Gastrocnemius medialis (tissue), 4 donors: ENCODE data around the gene ZNF277.

Experiments
- CTCF ChIP-seq, 5 experiments: fragments of 450-650 bp in 3 of 5; fragments of 200-600 bp in 2 of 5; sonication (generic) in 2 of 5; IDR thresholded peaks in 4 of 5; conservative IDR thresholded peaks in 1 of 5; 1 replicate in 4 of 5; 2 replicates in 1 of 5; pipeline ENCODE4 v1.5.1; 2016 to 2019; ENCODE audit warnings: antibody characterized with exemption in 5 of 5, mild to moderate bottlenecking in 3 of 5, moderate library complexity in 3 of 5
- POLR2A ChIP-seq, 2 donors: fragments of 450-650 bp; IDR thresholded peaks; one replicate each; pipeline ENCODE4 v1.6.1; 2017; ENCODE audit warnings: antibody characterized with exemption in 2 of 2, mild to moderate bottlenecking in 2 of 2, moderate library complexity in 2 of 2

- TF ChIP-seq CTCF (IDR thresholded peaks at IDR 0.05 in 4 of 5, conservative IDR thresholded peaks at IDR 0.05 in 1 of 5) (no peak), POLR2A (IDR thresholded peaks at IDR 0.05) (no peak)
Observed at GRCh38 chr7:112290065-112290464, 83.6 kb downstream of the ZNF277 start.
